GM19324 (cell line): Measurements from ENCODE around the gene TCF3.
"Not testable (repeated sequence)": the region's sequence is repeated elsewhere in the genome, so short reads cannot be mapped to it uniquely, and the experiment has no call there.

ENCODE experiments used
- ATAC-seq: cut with Tn5 transposase; IDR thresholded peaks from one replicate; pipeline ENCODE4 v1.9.1; 2021; ENCODE audit warnings: mild to moderate bottlenecking, moderate library complexity; ENCODE audit not compliant: unreplicated experiment, low FRiP score

The TCF3 gene

GRCh38 chr19:1652471-1653299, at the start of gene TCF3:
TCF3 (minus strand) TSS chr19:1652615; CDS start chr19:1650248, 2,367 bp downstream.
- ATAC-seq, result peak; percentile 72

GRCh38 chr19:1700733-1701663, 48.6 kb upstream of the TCF3 start:
- no peak for ATAC-seq

GRCh38 chr19:1699998-1700732, 47.8 kb upstream of the TCF3 start:
- ATAC-seq, result no peak

GRCh38 chr19:1699386-1699785, 47.0 kb upstream of the TCF3 start:
- no peak for ATAC-seq

- ATAC-seq, result no peak
These were observed 46.2 kb upstream of the TCF3 start for GRCh38 chr19:1698636-1699035.

- not testable (repeated sequence) for ATAC-seq
These were observed 43.1 kb upstream of the TCF3 start for GRCh38 chr19:1695481-1695880.

- no peak for ATAC-seq
These were observed 39.3 kb upstream of the TCF3 start for GRCh38 chr19:1691589-1692290.

GRCh38 chr19:1690699-1691307, 38.4 kb upstream of the TCF3 start:
- ATAC-seq, result no peak

GRCh38 chr19:1685785-1686184, 33.4 kb upstream of the TCF3 start:
- not testable (repeated sequence) for ATAC-seq

GRCh38 chr19:1685046-1685445, 32.6 kb upstream of the TCF3 start:
- no peak for ATAC-seq

- ATAC-seq, result no peak
These were observed 32.1 kb upstream of the TCF3 start for GRCh38 chr19:1684573-1684912.

GRCh38 chr19:1683869-1684572, 31.6 kb upstream of the TCF3 start:
- ATAC-seq, result no peak

GRCh38 chr19:1680976-1681375, 28.6 kb upstream of the TCF3 start:
- ATAC-seq, result no peak

- no peak for ATAC-seq
These were observed 25.7 kb upstream of the TCF3 start for GRCh38 chr19:1678073-1678472.

GRCh38 chr19:1676351-1677266, 24.2 kb upstream of the TCF3 start:
- no peak for ATAC-seq

GRCh38 chr19:1675633-1676350, 23.4 kb upstream of the TCF3 start:
- ATAC-seq, result no peak

GRCh38 chr19:1674293-1674679, 21.9 kb upstream of the TCF3 start:
- no peak for ATAC-seq
